ENCODE results near the gene PCDH15. TPM values are rescaled to one million over a fixed set of nuclear protein-coding genes. Genes with fewer than 3 reads are reported as not detected.

PCDH15 gene
- polyA plus RNA-seq, 1 experiment = not detected

Small RNA genes within 50 kb of the gene (small RNA-seq; reads per million reads assigned to genes)
- gene AL365496.1 (ENCODE audit: insufficient read length, low read depth) (not detected), gene MIR548F1 (ENCODE audit: insufficient read length, low read depth) (not detected), gene RNU6-687P (ENCODE audit: insufficient read length, low read depth) (not detected)

Measured in AG04450 (cell line).